Gastroesophageal sphincter (tissue), 3 donors: ENCODE results near the gene PRPF38B.

Experiments
- POLR2AphosphoS5 ChIP-seq: sonication (generic); formaldehyde crosslinking; IDR thresholded peaks from one replicate; pipeline ENCODE4 v1.6.1; 2017; ENCODE audit warnings: antibody characterized with exemption
- TF ChIP-seq, protein P1 (sequence below), 4 experiments: fragments of 200-600 bp in 2 of 4; fragments of 450-650 bp in 2 of 4; sonication (generic) in 1 of 4; IDR thresholded peaks; one replicate each; pipeline ENCODE4 v1.5.1; 2017 to 2019; ENCODE audit warnings: antibody characterized with exemption in 4 of 4, mild to moderate bottlenecking in 2 of 4, moderate library complexity in 2 of 4

- no peak for TF ChIP-seq POLR2AphosphoS5
- TF ChIP-seq, protein P1, sequence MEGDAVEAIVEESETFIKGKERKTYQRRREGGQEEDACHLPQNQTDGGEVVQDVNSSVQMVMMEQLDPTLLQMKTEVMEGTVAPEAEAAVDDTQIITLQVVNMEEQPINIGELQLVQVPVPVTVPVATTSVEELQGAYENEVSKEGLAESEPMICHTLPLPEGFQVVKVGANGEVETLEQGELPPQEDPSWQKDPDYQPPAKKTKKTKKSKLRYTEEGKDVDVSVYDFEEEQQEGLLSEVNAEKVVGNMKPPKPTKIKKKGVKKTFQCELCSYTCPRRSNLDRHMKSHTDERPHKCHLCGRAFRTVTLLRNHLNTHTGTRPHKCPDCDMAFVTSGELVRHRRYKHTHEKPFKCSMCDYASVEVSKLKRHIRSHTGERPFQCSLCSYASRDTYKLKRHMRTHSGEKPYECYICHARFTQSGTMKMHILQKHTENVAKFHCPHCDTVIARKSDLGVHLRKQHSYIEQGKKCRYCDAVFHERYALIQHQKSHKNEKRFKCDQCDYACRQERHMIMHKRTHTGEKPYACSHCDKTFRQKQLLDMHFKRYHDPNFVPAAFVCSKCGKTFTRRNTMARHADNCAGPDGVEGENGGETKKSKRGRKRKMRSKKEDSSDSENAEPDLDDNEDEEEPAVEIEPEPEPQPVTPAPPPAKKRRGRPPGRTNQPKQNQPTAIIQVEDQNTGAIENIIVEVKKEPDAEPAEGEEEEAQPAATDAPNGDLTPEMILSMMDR (IDR thresholded peaks at IDR 0.05) = no peak
Measured at GRCh38 chr1:108657356-108658080, 34.6 kb upstream of the PRPF38B start.
